Natural killer cell treated with Interleukin-12 subunit alpha and Interleukin-12 subunit beta and Interleukin-15 and Interleukin-18, amount 100 ng/mL, for 72 hours (primary cell): ENCODE measurements around the gene PCDHGA7. TPM values are rescaled to one million over a fixed set of nuclear protein-coding genes. Genes with fewer than 3 reads are reported as not detected.
A peak's percentile ranks its signal among the peaks of the same experiment; 100 is the strongest.
"Not testable (repeated sequence)": the region's sequence is repeated elsewhere in the genome, so short reads cannot be mapped to it uniquely, and the experiment has no call there.

Source experiments
- ATAC-seq, 2 donors: fragments of 150-1000 bp; cut with Tn5 transposase in 1 of 2; sonication (Bioruptor Pico), chemical (Tn5 transposase) in 1 of 2; 2 replicates each; pipeline ENCODE4 v1.10.0; 2021
- DNase-seq: peaks from one replicate; pipeline ENCODE4 v3.0.0; 2022; ENCODE audit warnings: low spot score
- H3K27ac Mint-ChIP-seq, 2 donors: 1 replicate in 1 of 2; 2 replicates in 1 of 2; pipeline ENCODE4 v1.8.0; 2022; ENCODE audit warnings: mixed read lengths in 2 of 2, mild to moderate bottlenecking in 1 of 2, moderate library complexity in 1 of 2
- H3K27me3 Mint-ChIP-seq, 2 donors: 1 replicate in 1 of 2; 2 replicates in 1 of 2; pipeline ENCODE4 v1.8.0; 2022; ENCODE audit warnings: mixed read lengths in 2 of 2
- H3K36me3 Mint-ChIP-seq: one replicate; pipeline ENCODE4 v1.8.0; 2022; ENCODE audit warnings: mixed read lengths
- H3K4me1 Mint-ChIP-seq, 2 donors: 1 replicate in 1 of 2; 2 replicates in 1 of 2; pipeline ENCODE4 v1.8.0; 2022; ENCODE audit warnings: low read depth in 2 of 2, mixed read lengths in 2 of 2, mild to moderate bottlenecking in 1 of 2
- H3K4me3 Mint-ChIP-seq: one replicate; pipeline ENCODE4 v1.8.0; 2022; ENCODE audit warnings: mixed read lengths
- H3K9me3 Mint-ChIP-seq: 2 replicates; pipeline ENCODE4 v1.8.0; 2022; ENCODE audit warnings: mixed read lengths
- total RNA-seq, 2 donors: library from RNA; stranded (reverse); gene quantifications; one replicate each; pipeline ENCODE4 v1.2.3, GENCODE V29; 2022

The PCDHGA7 gene
- under 1 TPM; 0.10 to 0.25 TPM for total RNA-seq

- no peaks in the 10 kb centered on the region for H3K4me1 Mint-ChIP-seq
- no peak within 1 kb of the TSS for H3K27ac Mint-ChIP-seq
- H3K27me3 Mint-ChIP-seq, result peaks cover 37 to 59% of the 10 kb centered on the region in 2 donors
- H3K4me3 Mint-ChIP-seq, result peak within 1 kb of the TSS; percentile 78
- H3K36me3 Mint-ChIP-seq, result no peaks in the 10 kb centered on the region
- DNase-seq (no peak), ATAC-seq (peak in 1 of 2 donors; percentile 17)
- no peaks in the 10 kb centered on the region for H3K9me3 Mint-ChIP-seq
These were observed at the start of gene PCDHGA7 for GRCh38 chr5:141382469-141383294. Gene PCDHGA7 (plus strand): TSS chr5:141382742. CDS start chr5:141382900, 158 bp downstream.

GRCh38 chr5:141338538-141339306 lies 43.8 kb upstream of the PCDHGA7 start, which contains the start of gene PCDHGA2:
Gene PCDHGA2 (plus strand): TSS chr5:141338760.
- ATAC-seq (no peak), DNase-seq (no peak)
- Mint-ChIP-seq H3K27me3 (peaks cover 59 to 87% of the 10 kb centered on the region in 2 donors), H3K36me3 (peaks cover 29% of the 10 kb centered on the region), H3K27ac (no peak within 1 kb of the TSS), H3K4me3 (no peak within 1 kb of the TSS), H3K4me1 (peaks cover 0 to 2% of the 10 kb centered on the region in 2 donors), H3K9me3 (peaks cover 27% of the 10 kb centered on the region)

GRCh38 chr5:141340781-141341354 lies 41.7 kb upstream of the PCDHGA7 start:
- not testable (repeated sequence) for H3K4me3 Mint-ChIP-seq, DNase-seq, ATAC-seq, H3K4me1 Mint-ChIP-seq, H3K27ac Mint-ChIP-seq
- Mint-ChIP-seq H3K9me3 (peaks cover 25% of the 10 kb centered on the region), H3K27me3 (peaks cover 55 to 81% of the 10 kb centered on the region in 2 donors), H3K36me3 (peaks cover 32% of the 10 kb centered on the region)

- no peaks in the 10 kb centered on the region for H3K4me1 Mint-ChIP-seq
- peaks cover 48 to 79% of the 10 kb centered on the region in 2 donors for H3K27me3 Mint-ChIP-seq
- H3K9me3 Mint-ChIP-seq, result peaks cover 22% of the 10 kb centered on the region
- H3K4me3 Mint-ChIP-seq, result no peak overlapping the region
- no peak for DNase-seq
- ATAC-seq, result no peak
- H3K27ac Mint-ChIP-seq, result no peak overlapping the region
- peaks cover 37% of the 10 kb centered on the region for H3K36me3 Mint-ChIP-seq
These were observed 39.8 kb upstream of the PCDHGA7 start for GRCh38 chr5:141342773-141343172.

- Mint-ChIP-seq H3K27me3 (peaks cover 42 to 79% of the 10 kb centered on the region in 2 donors), H3K4me3 (peak within 1 kb of the TSS; percentile 47), H3K4me1 (no peaks in the 10 kb centered on the region), H3K27ac (no peak within 1 kb of the TSS), H3K36me3 (peaks cover 30% of the 10 kb centered on the region), H3K9me3 (peaks cover 17% of the 10 kb centered on the region)
- ATAC-seq (no peak), DNase-seq (no peak)
These were observed 39.1 kb upstream of the PCDHGA7 start, which contains the start of gene PCDHGA3 for GRCh38 chr5:141343242-141343952. Gene PCDHGA3 (plus strand): TSS chr5:141343829. CDS start chr5:141344034, 205 bp downstream.

GRCh38 chr5:141343953-141344463 lies 38.5 kb upstream of the PCDHGA7 start:
- Mint-ChIP-seq H3K9me3 (peaks cover 14% of the 10 kb centered on the region), H3K4me1 (no peaks in the 10 kb centered on the region), H3K27me3 (peaks cover 42 to 79% of the 10 kb centered on the region in 2 donors), H3K4me3 (peak overlapping the region; percentile 47), H3K27ac (no peak overlapping the region), H3K36me3 (peaks cover 27% of the 10 kb centered on the region)
- DNase-seq, result no peak
- no peak for ATAC-seq

- no peak for ATAC-seq
- peaks cover 45 to 82% of the 10 kb centered on the region in 2 donors for H3K27me3 Mint-ChIP-seq
- peaks cover 13% of the 10 kb centered on the region for H3K9me3 Mint-ChIP-seq
- H3K36me3 Mint-ChIP-seq, result peaks cover 26% of the 10 kb centered on the region
- DNase-seq, result no peak
- no peak overlapping the region for H3K27ac Mint-ChIP-seq
- no peaks in the 10 kb centered on the region for H3K4me1 Mint-ChIP-seq
- no peak overlapping the region for H3K4me3 Mint-ChIP-seq
These were observed 37.2 kb upstream of the PCDHGA7 start for GRCh38 chr5:141345327-141345726.

GRCh38 chr5:141346017-141346416 lies 36.5 kb upstream of the PCDHGA7 start:
- not testable (repeated sequence) for DNase-seq, H3K4me1 Mint-ChIP-seq, H3K27ac Mint-ChIP-seq, H3K4me3 Mint-ChIP-seq, ATAC-seq
- Mint-ChIP-seq H3K27me3 (peaks cover 46 to 81% of the 10 kb centered on the region in 2 donors), H3K36me3 (peaks cover 26% of the 10 kb centered on the region), H3K9me3 (peaks cover 13% of the 10 kb centered on the region)

- Mint-ChIP-seq H3K27me3 (peaks cover 39 to 70% of the 10 kb centered on the region in 2 donors), H3K4me1 (no peaks in the 10 kb centered on the region), H3K9me3 (peaks cover 12% of the 10 kb centered on the region), H3K27ac (no peak within 1 kb of the TSS), H3K4me3 (peak within 1 kb of the TSS; percentile 25), H3K36me3 (peaks cover 27% of the 10 kb centered on the region)
- ATAC-seq (no peak), DNase-seq (no peak)
These were observed 32.5 kb upstream of the PCDHGA7 start, which contains the start of gene PCDHGB1 for GRCh38 chr5:141349917-141350619. Gene PCDHGB1 (plus strand): TSS chr5:141350099. CDS start chr5:141350261, 162 bp downstream.

- Mint-ChIP-seq H3K36me3 (peaks cover 25% of the 10 kb centered on the region), H3K27ac (no peak overlapping the region), H3K9me3 (peaks cover 7% of the 10 kb centered on the region), H3K4me3 (no peak overlapping the region), H3K4me1 (no peaks in the 10 kb centered on the region), H3K27me3 (peaks cover 43 to 70% of the 10 kb centered on the region in 2 donors)
- DNase-seq, result no peak
- no peak for ATAC-seq
These were observed 31.0 kb upstream of the PCDHGA7 start for GRCh38 chr5:141351591-141351990.

GRCh38 chr5:141354900-141355469 lies 27.6 kb upstream of the PCDHGA7 start, which contains the start of gene PCDHGA4:
Gene PCDHGA4 (plus strand): TSS chr5:141355021. CDS start chr5:141355108, 87 bp downstream.
- H3K9me3 Mint-ChIP-seq, result peaks cover 10% of the 10 kb centered on the region
- H3K4me1 Mint-ChIP-seq, result peaks cover 3 to 4% of the 10 kb centered on the region in 2 donors
- H3K36me3 Mint-ChIP-seq, result peaks cover 27% of the 10 kb centered on the region
- DNase-seq (no peak), ATAC-seq (no peak)
- H3K4me3 Mint-ChIP-seq, result no peak within 1 kb of the TSS
- H3K27ac Mint-ChIP-seq, result no peak within 1 kb of the TSS
- peaks cover 40 to 61% of the 10 kb centered on the region in 2 donors for H3K27me3 Mint-ChIP-seq

GRCh38 chr5:141355641-141356040 lies 26.9 kb upstream of the PCDHGA7 start:
- ATAC-seq, result no peak
- Mint-ChIP-seq H3K27ac (no peak overlapping the region), H3K4me3 (no peak overlapping the region), H3K4me1 (peaks cover 3 to 5% of the 10 kb centered on the region in 2 donors), H3K27me3 (peaks cover 40 to 61% of the 10 kb centered on the region in 2 donors), H3K9me3 (peaks cover 8% of the 10 kb centered on the region), H3K36me3 (peaks cover 26% of the 10 kb centered on the region)
- no peak for DNase-seq
